Measurements from ENCODE around the gene EVI2B. TPM values are rescaled to one million over a fixed set of nuclear protein-coding genes. Genes with fewer than 3 reads are reported as not detected.

The EVI2B gene
- total RNA-seq, 1 experiment from 2014 or later = 0.11 TPM

DNA sequence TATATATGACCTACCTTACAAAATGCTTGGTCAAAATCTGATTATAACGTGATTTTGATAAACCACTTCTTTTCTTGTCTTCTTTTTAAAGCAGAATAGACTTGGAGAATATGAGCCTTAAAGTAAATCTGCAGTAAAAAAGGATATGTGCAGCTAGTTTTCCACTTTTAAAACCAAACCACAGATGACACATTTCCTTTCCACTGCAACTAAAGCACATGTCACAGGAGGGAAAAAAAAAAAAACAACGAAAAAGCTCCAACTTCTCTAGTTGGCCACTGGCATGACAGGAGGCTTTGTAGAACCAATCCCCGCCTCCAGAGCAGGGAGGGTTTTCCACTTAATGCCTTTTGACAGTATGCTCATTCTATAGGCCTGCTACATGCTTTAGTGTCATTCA is 7.6 kb upstream of the EVI2B start, which contains the start of gene EVI2A:
Gene EVI2A (minus strand): TSS at position 142 of the 400 bp plus-strand sequence. CDS start 2,609 bp downstream, outside the sequence.
- H3K9me3 ChIP-seq (ENCODE audit: low read length) = no peaks in the 10 kb centered on the region
- peaks cover 18% of the 10 kb centered on the region for H3K4me1 ChIP-seq (ENCODE audit: insufficient read depth, low read length)
- intact Hi-C loops (cut with micrococcal nuclease) = loop anchor here (5.0 kb wide), 1 partner anchor 74 kb away; no protein-coding TSS in a partner anchor
- no peak within 1 kb of the TSS for H3K4me3 ChIP-seq (ENCODE audit: low read length)
- TF ChIP-seq, protein P1, sequence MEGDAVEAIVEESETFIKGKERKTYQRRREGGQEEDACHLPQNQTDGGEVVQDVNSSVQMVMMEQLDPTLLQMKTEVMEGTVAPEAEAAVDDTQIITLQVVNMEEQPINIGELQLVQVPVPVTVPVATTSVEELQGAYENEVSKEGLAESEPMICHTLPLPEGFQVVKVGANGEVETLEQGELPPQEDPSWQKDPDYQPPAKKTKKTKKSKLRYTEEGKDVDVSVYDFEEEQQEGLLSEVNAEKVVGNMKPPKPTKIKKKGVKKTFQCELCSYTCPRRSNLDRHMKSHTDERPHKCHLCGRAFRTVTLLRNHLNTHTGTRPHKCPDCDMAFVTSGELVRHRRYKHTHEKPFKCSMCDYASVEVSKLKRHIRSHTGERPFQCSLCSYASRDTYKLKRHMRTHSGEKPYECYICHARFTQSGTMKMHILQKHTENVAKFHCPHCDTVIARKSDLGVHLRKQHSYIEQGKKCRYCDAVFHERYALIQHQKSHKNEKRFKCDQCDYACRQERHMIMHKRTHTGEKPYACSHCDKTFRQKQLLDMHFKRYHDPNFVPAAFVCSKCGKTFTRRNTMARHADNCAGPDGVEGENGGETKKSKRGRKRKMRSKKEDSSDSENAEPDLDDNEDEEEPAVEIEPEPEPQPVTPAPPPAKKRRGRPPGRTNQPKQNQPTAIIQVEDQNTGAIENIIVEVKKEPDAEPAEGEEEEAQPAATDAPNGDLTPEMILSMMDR (conservative IDR thresholded peaks at IDR 0.05; ENCODE audit: low read depth, low read length) = no peak
- no peak for TF ChIP-seq EZH2phosphoT487 (IDR thresholded peaks at IDR 0.05; ENCODE audit: borderline replicate concordance, low read length)
- no peak for TF ChIP-seq EZH2 (IDR thresholded peaks at IDR 0.05; ENCODE audit: low read length, unreplicated experiment)
- H3K9me2 ChIP-seq (replicated peaks; ENCODE audit: low read length) = no peaks in the 10 kb centered on the region
- peak within 1 kb of the TSS; percentile 16; the same call in 1 of the 2 replicates for H3K9ac ChIP-seq (ENCODE audit: low read length)
- no peak within 1 kb of the TSS for H2AFZ ChIP-seq (ENCODE audit: low read length)
- no peaks in the 10 kb centered on the region for H3K27me3 ChIP-seq (ENCODE audit: low read length)
- no peaks in the 10 kb centered on the region for H3K36me3 ChIP-seq (ENCODE audit: low read depth, low read length)
- no peaks in the 10 kb centered on the region for H4K20me1 ChIP-seq (ENCODE audit: low read length)
- no TSS peak for BruUV-seq (replicated peaks)
- H3K27ac ChIP-seq (ENCODE audit: low read length) = peak within 1 kb of the TSS; percentile 59
- DNase-seq = peak; percentile 69
- POLR2A ChIA-PET (ENCODE audit: unreplicated experiment) = no interaction called here
- peak within 1 kb of the TSS; percentile 58 for H3K4me2 ChIP-seq (ENCODE audit: low read length)
- CTCF ChIA-PET = no interaction called here
- ATAC-seq = peak; percentile 72
- no peaks in the 10 kb centered on the region for H3K79me2 ChIP-seq (ENCODE audit: low read length)
- H3F3A ChIP-seq (ENCODE audit: low read length, unreplicated experiment) = no peaks in the 10 kb centered on the region

DNA sequence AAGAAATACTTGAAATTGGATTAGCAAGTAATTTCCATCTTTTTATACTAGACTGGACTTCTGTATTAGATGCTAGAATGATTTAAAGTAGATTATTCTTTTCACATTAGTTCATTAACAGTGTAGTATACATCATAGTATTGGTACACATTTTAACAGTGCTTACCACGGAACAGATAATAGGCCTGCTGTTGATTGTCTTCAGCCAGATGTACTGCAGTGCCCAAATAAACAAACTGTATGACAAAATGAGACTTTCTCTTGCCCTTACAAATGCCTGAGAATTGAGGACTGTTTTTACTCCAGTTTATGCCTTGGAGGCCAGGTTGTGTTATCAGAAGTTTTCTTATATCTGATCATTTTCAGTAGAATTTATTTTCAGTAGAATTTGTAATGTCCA is 6.9 kb upstream of the EVI2B start:
- H3K27me3 ChIP-seq (ENCODE audit: low read length) = no peaks in the 10 kb centered on the region
- peak overlapping the region; percentile 58 for H3K4me2 ChIP-seq (ENCODE audit: low read length)
- no peaks in the 10 kb centered on the region for H3K9me3 ChIP-seq (ENCODE audit: low read length)
- intact Hi-C loops (cut with micrococcal nuclease) = loop anchor here (5.0 kb wide), 1 partner anchor 73 kb away; no protein-coding TSS in a partner anchor
- ChIA-PET CTCF (no interaction called here), POLR2A (ENCODE audit: unreplicated experiment) (no interaction called here)
- BruUV-seq (replicated peaks) = no TSS peak
- no peak overlapping the region for H2AFZ ChIP-seq (ENCODE audit: low read length)
- no peak overlapping the region for H3K4me3 ChIP-seq (ENCODE audit: low read length)
- no peak; the same call in 1 of the 2 replicates for ATAC-seq
- no peaks in the 10 kb centered on the region for H3K79me2 ChIP-seq (ENCODE audit: low read length)
- H4K20me1 ChIP-seq (ENCODE audit: low read length) = no peaks in the 10 kb centered on the region
- H3K9ac ChIP-seq (ENCODE audit: low read length) = peak overlapping the region; percentile 16; the same call in 1 of the 2 replicates
- no peaks in the 10 kb centered on the region for H3K36me3 ChIP-seq (ENCODE audit: low read depth, low read length)
- no peak for TF ChIP-seq EZH2 (IDR thresholded peaks at IDR 0.05; ENCODE audit: low read length, unreplicated experiment)
- no peak for TF ChIP-seq EZH2phosphoT487 (IDR thresholded peaks at IDR 0.05; ENCODE audit: borderline replicate concordance, low read length)
- TF ChIP-seq, protein P1 (conservative IDR thresholded peaks at IDR 0.05; ENCODE audit: low read depth, low read length) = no peak
- H3K4me1 ChIP-seq (ENCODE audit: insufficient read depth, low read length) = peaks cover 18% of the 10 kb centered on the region
- DNase-seq = no peak
- no peaks in the 10 kb centered on the region for H3F3A ChIP-seq (ENCODE audit: low read length, unreplicated experiment)
- H3K27ac ChIP-seq (ENCODE audit: low read length) = peak overlapping the region; percentile 59
- H3K9me2 ChIP-seq (replicated peaks; ENCODE audit: low read length) = no peaks in the 10 kb centered on the region

DNA sequence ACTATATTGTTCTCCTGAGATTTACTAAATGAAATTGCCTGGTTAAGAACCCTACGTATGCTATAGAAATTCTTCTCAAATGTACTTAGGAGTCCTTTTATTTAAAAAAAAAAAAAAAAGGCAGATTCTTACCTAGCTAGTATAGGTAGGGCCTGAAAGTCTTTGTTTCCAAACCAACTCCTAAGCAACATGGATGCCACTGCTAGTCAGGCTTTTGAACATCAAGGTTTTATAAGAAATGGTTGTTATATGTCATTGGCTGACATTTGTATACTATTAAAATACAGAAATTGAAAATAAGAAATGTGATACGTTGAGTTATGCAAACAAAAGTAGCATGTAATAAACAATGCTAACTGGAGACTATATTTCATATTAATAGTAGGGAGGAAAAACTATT is 6.4 kb upstream of the EVI2B start:
- peaks cover 18% of the 10 kb centered on the region for H3K4me1 ChIP-seq (ENCODE audit: insufficient read depth, low read length)
- H3K9ac ChIP-seq (ENCODE audit: low read length) = no peak overlapping the region
- H3K4me3 ChIP-seq (ENCODE audit: low read length) = no peak overlapping the region
- intact Hi-C loops (cut with micrococcal nuclease) = loop anchor here (5.0 kb wide), 1 partner anchor 73 kb away; no protein-coding TSS in a partner anchor
- DNase-seq (no peak), ATAC-seq (no peak)
- H3K27ac ChIP-seq (ENCODE audit: low read length) = no peak overlapping the region
- H4K20me1 ChIP-seq (ENCODE audit: low read length) = no peaks in the 10 kb centered on the region
- ChIA-PET POLR2A (ENCODE audit: unreplicated experiment) (no interaction called here), CTCF (no interaction called here)
- TF ChIP-seq EZH2 (IDR thresholded peaks at IDR 0.05; ENCODE audit: low read length, unreplicated experiment) (no peak), EZH2phosphoT487 (IDR thresholded peaks at IDR 0.05; ENCODE audit: borderline replicate concordance, low read length) (no peak)
- TF ChIP-seq, protein P1 (conservative IDR thresholded peaks at IDR 0.05; ENCODE audit: low read depth, low read length) = no peak
- H3K36me3 ChIP-seq (ENCODE audit: low read depth, low read length) = no peaks in the 10 kb centered on the region
- no peaks in the 10 kb centered on the region for H3F3A ChIP-seq (ENCODE audit: low read length, unreplicated experiment)
- no peaks in the 10 kb centered on the region for H3K9me3 ChIP-seq (ENCODE audit: low read length)
- no peaks in the 10 kb centered on the region for H3K79me2 ChIP-seq (ENCODE audit: low read length)
- H3K9me2 ChIP-seq (replicated peaks; ENCODE audit: low read length) = no peaks in the 10 kb centered on the region
- no peak overlapping the region for H2AFZ ChIP-seq (ENCODE audit: low read length)
- no TSS peak for BruUV-seq (replicated peaks)
- H3K4me2 ChIP-seq (ENCODE audit: low read length) = no peak overlapping the region
- no peaks in the 10 kb centered on the region for H3K27me3 ChIP-seq (ENCODE audit: low read length)

Measured in PC-3 (cell line).